NCI-H146 treated with DMSO at 0.1 percent for 48 hours (cell line): Measurements from ENCODE around the gene DUSP3.
"Not testable (repeated sequence)": the region's sequence is repeated elsewhere in the genome, so short reads cannot be mapped to it uniquely, and the experiment has no call there.

Experiments used
- DNase-seq: peaks from one replicate; lab custom pipeline; 2025; ENCODE audit not compliant: unreplicated experiment; lab: John Stamatoyannopoulos, UW

The DUSP3 gene

GRCh38 chr17:43801844-43802243 is 23.1 kb upstream of the DUSP3 start:
- no peak for DNase-seq

- no peak for DNase-seq
Measured at GRCh38 chr17:43800736-43801135, 22.0 kb upstream of the DUSP3 start.

GRCh38 chr17:43799047-43799446 is 20.3 kb upstream of the DUSP3 start:
- no peak for DNase-seq

GRCh38 chr17:43798024-43798423 is 19.2 kb upstream of the DUSP3 start:
- not testable (repeated sequence) for DNase-seq

- DNase-seq = not testable (repeated sequence)
Measured at GRCh38 chr17:43792668-43793067, 13.9 kb upstream of the DUSP3 start.

GRCh38 chr17:43791589-43791988 is 12.8 kb upstream of the DUSP3 start:
- DNase-seq = no peak

GRCh38 chr17:43790311-43790940 is 11.6 kb upstream of the DUSP3 start:
- no peak for DNase-seq

- no peak for DNase-seq
Measured at GRCh38 chr17:43789482-43789881, 10.7 kb upstream of the DUSP3 start.

- DNase-seq = no peak
Measured at GRCh38 chr17:43788540-43788939, 9.8 kb upstream of the DUSP3 start.

GRCh38 chr17:43787728-43788127 is 9.0 kb upstream of the DUSP3 start:
- no peak for DNase-seq

- no peak for DNase-seq
Measured at GRCh38 chr17:43784628-43785101, 5.9 kb upstream of the DUSP3 start.

GRCh38 chr17:43784068-43784467 is 5.3 kb upstream of the DUSP3 start:
- DNase-seq = no peak

- DNase-seq = no peak
Measured at GRCh38 chr17:43782913-43783680, 4.3 kb upstream of the DUSP3 start.

- no peak for DNase-seq
Measured at GRCh38 chr17:43780135-43780534, 1.4 kb upstream of the DUSP3 start, which contains the start of gene CFAP97D1. TSS of gene CFAP97D1 (plus strand) at chr17:43780435. CDS start at chr17:43780463, 28 bp downstream.

- DNase-seq = no peak
Measured at GRCh38 chr17:43779145-43780125, 658 bp upstream of the DUSP3 start.

- DNase-seq = no peak
Measured at GRCh38 chr17:43774304-43775250, 4.2 kb downstream of the DUSP3 start.

- no peak for DNase-seq
Measured at GRCh38 chr17:43772877-43773648, 5.7 kb downstream of the DUSP3 start.

- no peak for DNase-seq
Measured at GRCh38 chr17:43771463-43771862, 7.3 kb downstream of the DUSP3 start.

GRCh38 chr17:43770957-43771356 is 7.8 kb downstream of the DUSP3 start:
- DNase-seq = no peak
